Rectal smooth muscle tissue (tissue), 1 donor: ENCODE measurements around the gene LZTR1.

Source experiments
- H3K27ac ChIP-seq: one replicate; pipeline ENCODE4 v1.7.0; 2013; ENCODE audit warnings: low read depth, low read length, inconsistent platforms
- H3K27me3 ChIP-seq: one replicate; pipeline ENCODE4 v1.7.0; 2013; ENCODE audit warnings: low read length; ENCODE audit not compliant: control insufficient read depth, insufficient read depth
- H3K36me3 ChIP-seq: one replicate; pipeline ENCODE4 v1.7.0; 2013; ENCODE audit warnings: low read length; ENCODE audit not compliant: control insufficient read depth, insufficient read depth
- H3K4me1 ChIP-seq: one replicate; pipeline ENCODE4 v1.7.0; 2013; ENCODE audit warnings: low read length; ENCODE audit not compliant: control insufficient read depth, insufficient read depth
- H3K4me3 ChIP-seq: one replicate; pipeline ENCODE4 v1.7.0; 2013; ENCODE audit warnings: low read length
- H3K9ac ChIP-seq: one replicate; pipeline ENCODE4 v1.7.0; 2013; ENCODE audit warnings: low read length

LZTR1 gene

GRCh38 chr22:20982563-20982882 lies 426 bp downstream of the LZTR1 start:
- peak overlapping the region; percentile 81 for H3K27ac ChIP-seq
- H3K9ac ChIP-seq: peak overlapping the region; percentile 57
- H3K4me1 ChIP-seq: peaks cover 19% of the 10 kb centered on the region
- no peaks in the 10 kb centered on the region for H3K27me3 ChIP-seq
- H3K4me3 ChIP-seq: peak overlapping the region; percentile 90
- H3K36me3 ChIP-seq: peaks cover 13% of the 10 kb centered on the region

GRCh38 chr22:20983081-20983771 lies 1.1 kb downstream of the LZTR1 start:
- Histone ChIP-seq H3K9ac (peak overlapping the region; percentile 49), H3K4me3 (peak overlapping the region; percentile 90), H3K36me3 (peaks cover 13% of the 10 kb centered on the region), H3K27me3 (no peaks in the 10 kb centered on the region), H3K4me1 (peaks cover 19% of the 10 kb centered on the region), H3K27ac (no peak overlapping the region)

- Histone ChIP-seq H3K4me1 (peaks cover 15% of the 10 kb centered on the region), H3K27ac (no peak overlapping the region), H3K36me3 (peaks cover 8% of the 10 kb centered on the region), H3K4me3 (no peak overlapping the region), H3K27me3 (no peaks in the 10 kb centered on the region), H3K9ac (no peak overlapping the region)
These were observed 3.6 kb downstream of the LZTR1 start for GRCh38 chr22:20985720-20986119.

GRCh38 chr22:20986365-20986764 lies 4.3 kb downstream of the LZTR1 start:
- no peaks in the 10 kb centered on the region for H3K27me3 ChIP-seq
- peaks cover 10% of the 10 kb centered on the region for H3K4me1 ChIP-seq
- H3K4me3 ChIP-seq: no peak overlapping the region
- no peak overlapping the region for H3K27ac ChIP-seq
- H3K36me3 ChIP-seq: peaks cover 8% of the 10 kb centered on the region
- no peak overlapping the region for H3K9ac ChIP-seq

- no peak overlapping the region for H3K4me3 ChIP-seq
- peaks cover 14% of the 10 kb centered on the region for H3K36me3 ChIP-seq
- no peak overlapping the region for H3K27ac ChIP-seq
These were observed 5.3 kb downstream of the LZTR1 start for GRCh38 chr22:20987375-20987774.

GRCh38 chr22:20988573-20989322 lies 6.7 kb downstream of the LZTR1 start:
- H3K36me3 ChIP-seq: peaks cover 17% of the 10 kb centered on the region

More at GRCh38 chr22:20987375-20987774, 5.3 kb downstream of the LZTR1 start:
- Histone ChIP-seq H3K9ac (no peak overlapping the region), H3K27me3 (no peaks in the 10 kb centered on the region), H3K4me1 (peaks cover 6% of the 10 kb centered on the region)

GRCh38 chr22:20989323-20990138 lies 7.4 kb downstream of the LZTR1 start:
- Histone ChIP-seq H3K4me3 (no peak overlapping the region), H3K9ac (no peak overlapping the region), H3K36me3 (peaks cover 17% of the 10 kb centered on the region), H3K27ac (no peak overlapping the region), H3K4me1 (no peaks in the 10 kb centered on the region), H3K27me3 (no peaks in the 10 kb centered on the region)

More at GRCh38 chr22:20988573-20989322, 6.7 kb downstream of the LZTR1 start:
- Histone ChIP-seq H3K27ac (no peak overlapping the region), H3K4me3 (no peak overlapping the region), H3K4me1 (no peaks in the 10 kb centered on the region), H3K9ac (no peak overlapping the region), H3K27me3 (no peaks in the 10 kb centered on the region)

- Histone ChIP-seq H3K4me1 (no peaks in the 10 kb centered on the region), H3K36me3 (peaks cover 15% of the 10 kb centered on the region), H3K4me3 (no peak overlapping the region), H3K27ac (no peak overlapping the region), H3K9ac (no peak overlapping the region), H3K27me3 (no peaks in the 10 kb centered on the region)
These were observed 8.4 kb downstream of the LZTR1 start for GRCh38 chr22:20990184-20991180.

- no peak overlapping the region for H3K27ac ChIP-seq
- no peaks in the 10 kb centered on the region for H3K27me3 ChIP-seq
- no peak overlapping the region for H3K9ac ChIP-seq
- H3K4me1 ChIP-seq: no peaks in the 10 kb centered on the region
- H3K4me3 ChIP-seq: no peak overlapping the region
- H3K36me3 ChIP-seq: peaks cover 13% of the 10 kb centered on the region
These were observed 9.4 kb downstream of the LZTR1 start for GRCh38 chr22:20991252-20992055.

GRCh38 chr22:20992056-20992442 lies 10.0 kb downstream of the LZTR1 start:
- no peak overlapping the region for H3K9ac ChIP-seq
- no peak overlapping the region for H3K4me3 ChIP-seq
- H3K27ac ChIP-seq: no peak overlapping the region
- peaks cover 11% of the 10 kb centered on the region for H3K36me3 ChIP-seq
- H3K27me3 ChIP-seq: no peaks in the 10 kb centered on the region
- H3K4me1 ChIP-seq: no peaks in the 10 kb centered on the region
